ENCODE data around the gene EPHX1. TPM values are rescaled to one million over a fixed set of nuclear protein-coding genes. Genes with fewer than 3 reads are reported as not detected.

The EPHX1 gene
- polyA plus RNA-seq, 2 of the 4 experiments (the other 2 are of a cell fraction) = 150 to 252 TPM

DNA sequence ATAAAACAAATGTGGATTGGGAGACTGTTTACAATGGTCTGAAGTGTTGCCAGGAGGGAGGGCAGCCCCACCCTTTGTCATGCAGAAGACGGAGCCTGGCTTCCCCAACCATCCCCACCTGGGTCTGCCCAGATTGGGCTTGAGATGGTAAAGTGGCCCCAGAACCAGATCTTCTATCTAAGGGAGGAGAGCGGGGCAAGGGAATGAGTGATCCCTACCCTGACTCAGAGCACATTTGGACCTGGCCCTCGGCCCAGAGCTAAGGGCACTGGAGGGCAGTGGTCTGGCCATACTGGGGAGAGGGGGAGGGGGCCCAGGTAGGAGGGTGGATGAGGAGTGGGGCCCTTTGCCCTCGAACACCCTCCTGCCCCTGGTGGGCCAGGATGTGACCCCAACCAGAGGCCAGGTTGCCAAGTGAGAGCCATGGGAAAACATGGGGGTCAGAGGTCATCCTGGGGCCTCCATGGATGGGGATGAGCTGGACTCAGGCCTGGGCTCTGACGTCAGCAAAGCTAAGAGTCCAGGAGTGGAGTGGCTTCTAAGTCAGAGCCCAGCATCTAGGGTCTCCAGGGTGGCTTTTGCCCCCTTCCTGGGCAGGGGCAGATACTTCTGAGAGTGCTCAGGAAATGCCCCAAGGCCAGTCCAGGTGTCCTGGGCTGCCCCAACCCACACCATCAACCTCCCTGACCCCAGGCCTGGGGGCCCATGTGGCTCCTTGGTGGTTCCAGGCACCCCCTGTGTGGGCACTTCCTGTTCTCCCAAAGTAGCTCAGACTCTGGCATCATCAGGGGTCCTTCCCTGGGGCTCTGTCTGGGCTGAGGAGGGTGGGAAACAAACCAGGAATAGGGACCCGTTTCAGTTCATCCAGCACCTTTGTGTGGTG lies 80.7 kb downstream of the EPHX1 start:
- Histone ChIP-seq H3K4me2 (no peak overlapping the region), H3K27ac (peak overlapping the region in 1 of 2 experiments; percentile 22; a peak in 2 of 6 replicates), H3K4me3 (no peak overlapping the region), H3K4me1 (peaks cover 39% of the 10 kb centered on the region), H3K9me3 (no peaks in the 10 kb centered on the region)
- 63% methylated on average over 5 of the region's 6 CpGs for WGBS (ENCODE audit: missing lambda C conversion rate)
- DNase-seq (ENCODE audit: low read depth in 1 of 2, low spot score in 1 of 2) = no peak
- TF ChIP-seq RNF2 (IDR thresholded peaks at IDR 0.05; ENCODE audit: borderline replicate concordance, low read depth) = no peak
- no peak for TF ChIP-seq RFX5 (IDR thresholded peaks at IDR 0.05)
- TF ChIP-seq ESRRA (IDR thresholded peaks at IDR 0.05; ENCODE audit: borderline replicate concordance, low read length) = no peak
- TF ChIP-seq CBX2 (IDR thresholded peaks at IDR 0.05; ENCODE audit: borderline replicate concordance, low read depth) = no peak
- no peak for TF ChIP-seq ZC3H11A (IDR thresholded peaks at IDR 0.05)
- TF ChIP-seq HMGXB4 (CRISPR knock-in tag; IDR thresholded peaks at IDR 0.05; ENCODE audit: borderline replicate concordance) = no peak
- no peak for TF ChIP-seq RARB (CRISPR knock-in tag; IDR thresholded peaks at IDR 0.05)
- TF ChIP-seq NPAS2 (CRISPR knock-in tag; IDR thresholded peaks at IDR 0.05; ENCODE audit: borderline replicate concordance) = no peak
- no peak for TF ChIP-seq CHD4 (IDR thresholded peaks at IDR 0.05; ENCODE audit: borderline replicate concordance)
- TF ChIP-seq NFE2L2 (conservative IDR thresholded peaks at IDR 0.05; ENCODE audit: low read length) = no peak
- TF ChIP-seq SREBF2 (IDR thresholded peaks at IDR 0.05) = no peak
- TF ChIP-seq MAX (IDR thresholded peaks at IDR 0.05) = no peak
- no peak for TF ChIP-seq EHF (CRISPR knock-in tag; IDR thresholded peaks at IDR 0.05)
- peak in 1 of 2 experiments; percentile 8; a peak in 1 of 6 replicates for ATAC-seq
- CTCF ChIA-PET = interaction anchor here (0.7 to 19.4 kb wide), 8 partner anchors 8 to 416 kb away, joined by 3 to 207 read pairs (median 6); partner anchors contain the start of gene TMEM63A
- POLR2A ChIA-PET = interaction anchor here (1.2 to 1.6 kb wide), 2 partner anchors 9 to 34 kb away, joined by 4 read pairs; partner anchors contain the start of genes PYCR2 and TMEM63A
- FAIRE-seq = no peak

DNA sequence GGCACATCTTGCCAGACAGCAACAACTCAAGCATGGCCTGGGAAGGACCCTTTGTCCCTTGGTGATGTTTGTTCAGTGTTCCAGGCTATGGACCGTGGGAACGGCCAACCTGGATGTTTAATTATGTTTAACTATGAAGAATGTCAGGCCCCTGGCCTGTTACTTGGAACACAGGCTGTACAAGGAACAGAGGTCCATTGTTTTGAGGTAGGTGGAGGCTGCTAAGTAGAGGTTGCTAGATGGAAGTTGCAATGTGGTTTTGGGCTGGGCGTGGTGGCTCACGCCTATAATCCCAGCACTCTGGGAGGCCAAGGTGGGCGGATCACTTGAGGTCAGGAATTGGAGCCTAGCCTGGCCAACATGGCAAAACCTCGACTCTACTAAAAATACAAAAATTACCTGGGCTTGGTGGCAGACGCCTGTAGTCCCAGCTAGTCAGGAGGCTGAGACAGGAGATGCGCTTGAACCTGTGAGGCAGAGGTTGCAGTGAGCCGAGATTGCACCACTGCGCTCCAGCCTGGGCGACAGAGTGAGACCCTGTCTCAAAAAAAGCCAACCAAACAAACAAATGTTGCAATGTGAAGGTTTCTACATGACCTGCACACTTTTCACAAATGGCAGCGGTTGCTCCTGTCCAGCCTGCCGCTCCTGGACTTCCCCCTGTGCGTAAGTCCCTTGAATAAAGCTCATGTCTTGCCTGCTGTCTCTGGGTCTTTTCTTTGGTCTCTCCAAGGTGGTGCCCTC lies 81.5 kb downstream of the EPHX1 start:
- POLR2A ChIA-PET = interaction anchor here (1.6 kb wide), 1 partner anchor 9 kb away, joined by 4 read pairs; the partner anchor contains the start of gene TMEM63A
- no peak for TF ChIP-seq MAFK (IDR thresholded peaks at IDR 0.05; ENCODE audit: partially characterized antibody)
- no peak for TF ChIP-seq USF2 (IDR thresholded peaks at IDR 0.05)
- TF ChIP-seq MYC (IDR thresholded peaks at IDR 0.05; ENCODE audit: borderline replicate concordance, low read length) = no peak
- TF ChIP-seq NR3C1 (IDR thresholded peaks at IDR 0.05) = no peak
- TF ChIP-seq JUN (IDR thresholded peaks at IDR 0.05) = no peak
- peak in 1 of 2 experiments; percentile 12; a peak in 2 of 6 replicates for ATAC-seq
- no peak for FAIRE-seq
- H3K4me1 ChIP-seq = peaks cover 33% of the 10 kb centered on the region
- H3K4me2 ChIP-seq = no peak overlapping the region
- 86% methylated on average over 14 of the region's 14 CpGs for WGBS (ENCODE audit: missing lambda C conversion rate)
- peak overlapping the region in 1 of 2 experiments; percentile 22; a peak in 1 of 6 replicates for H3K27ac ChIP-seq
- CTCF ChIA-PET = interaction anchor here (1.1 to 19.4 kb wide), 4 partner anchors 9 to 417 kb away, joined by 3 to 207 read pairs (median 5); partner anchors contain the start of gene TMEM63A
- H3K4me3 ChIP-seq = no peak overlapping the region
- no peaks in the 10 kb centered on the region for H3K9me3 ChIP-seq
- DNase-seq (ENCODE audit: low read depth in 1 of 2, low spot score in 1 of 2) = peak in 1 of 2 experiments; percentile 36

Measured in A549 (cell line).